ENCODE data around the gene TDRD3. TPM values are rescaled to one million over a fixed set of nuclear protein-coding genes. Genes with fewer than 3 reads are reported as not detected.

TDRD3 gene
- 10 to 100 TPM; 16.4 to 16.5 TPM for total RNA-seq

- Mint-ChIP-seq H3K27ac (peak within 1 kb of the TSS; percentile 95), H3K9me3 (no peaks in the 10 kb centered on the region), H3K27me3 (no peaks in the 10 kb centered on the region), H3K36me3 (peaks cover 3% of the 10 kb centered on the region), H3K4me1 (ENCODE audit: low read depth) (peaks cover 31% of the 10 kb centered on the region), H3K4me3 (peak within 1 kb of the TSS; percentile 90)
- peak; percentile 89 for DNase-seq
- ChIA-PET POLR2A (interaction anchor here (1.0 to 1.9 kb wide), 3 partner anchors 20 to 232 kb away, joined by 3 to 6 read pairs (median 4); no protein-coding TSS in a partner anchor), CTCF (interaction anchor here (0.9 to 2.3 kb wide), 8 partner anchors 10 to 235 kb away, joined by 3 to 12 read pairs (median 6); no protein-coding TSS in a partner anchor)
- intact Hi-C loops (cut with micrococcal nuclease) = loop anchor here (1.0 to 2.0 kb wide), 5 partner anchors 20 to 1006 kb away; partner anchors contain the start of gene DIAPH3
Observed at GRCh38 chr13:60396783-60397703, at the start of gene TDRD3. Gene TDRD3 (plus strand): TSS chr13:60397220. CDS start chr13:60397365, 145 bp downstream.

GRCh38 chr13:60347690-60348089, 49.3 kb upstream of the TDRD3 start:
- CTCF ChIA-PET = no interaction called here
- no peak overlapping the region for H3K27ac Mint-ChIP-seq
- DNase-seq = no peak
- POLR2A ChIA-PET = no interaction called here
- no peaks in the 10 kb centered on the region for H3K36me3 Mint-ChIP-seq
- no peaks in the 10 kb centered on the region for H3K9me3 Mint-ChIP-seq
- H3K4me1 Mint-ChIP-seq (ENCODE audit: low read depth) = no peaks in the 10 kb centered on the region
- H3K4me3 Mint-ChIP-seq = no peak overlapping the region
- intact Hi-C loops (cut with micrococcal nuclease) = no loop called here
- H3K27me3 Mint-ChIP-seq = peaks cover 34% of the 10 kb centered on the region

- no peaks in the 10 kb centered on the region for H3K9me3 Mint-ChIP-seq
- intact Hi-C loops (cut with micrococcal nuclease) = no loop called here
- H3K27ac Mint-ChIP-seq = no peak overlapping the region
- no peaks in the 10 kb centered on the region for H3K4me1 Mint-ChIP-seq (ENCODE audit: low read depth)
- H3K4me3 Mint-ChIP-seq = no peak overlapping the region
- CTCF ChIA-PET = interaction anchor here (0.6 to 1.6 kb wide), 2 partner anchors 21 to 666 kb away, joined by 3 to 5 read pairs; no protein-coding TSS in a partner anchor
- POLR2A ChIA-PET = no interaction called here
- no peaks in the 10 kb centered on the region for H3K36me3 Mint-ChIP-seq
- H3K27me3 Mint-ChIP-seq = peaks cover 34% of the 10 kb centered on the region
- no peak for DNase-seq
Observed at GRCh38 chr13:60348097-60348496, 48.9 kb upstream of the TDRD3 start.

- H3K36me3 Mint-ChIP-seq = no peaks in the 10 kb centered on the region
- CTCF ChIA-PET = no interaction called here
Observed at GRCh38 chr13:60351326-60351725, 45.7 kb upstream of the TDRD3 start.

GRCh38 chr13:60351855-60352615, 45.0 kb upstream of the TDRD3 start:
- no peak overlapping the region for H3K27ac Mint-ChIP-seq
- DNase-seq = no peak
- H3K27me3 Mint-ChIP-seq = peaks cover 28% of the 10 kb centered on the region
- no peaks in the 10 kb centered on the region for H3K4me1 Mint-ChIP-seq (ENCODE audit: low read depth)
- ChIA-PET CTCF (interaction anchor here (1.3 kb wide), 1 partner anchor 672 kb away, joined by 5 read pairs; no protein-coding TSS in a partner anchor), POLR2A (no interaction called here)
- no peak overlapping the region for H3K4me3 Mint-ChIP-seq
- H3K36me3 Mint-ChIP-seq = no peaks in the 10 kb centered on the region
- H3K9me3 Mint-ChIP-seq = no peaks in the 10 kb centered on the region
- intact Hi-C loops (cut with micrococcal nuclease) = no loop called here

More at GRCh38 chr13:60351326-60351725, 45.7 kb upstream of the TDRD3 start:
- POLR2A ChIA-PET = no interaction called here
- Mint-ChIP-seq H3K9me3 (no peaks in the 10 kb centered on the region), H3K4me1 (ENCODE audit: low read depth) (no peaks in the 10 kb centered on the region), H3K27me3 (peaks cover 28% of the 10 kb centered on the region), H3K27ac (no peak overlapping the region), H3K4me3 (no peak overlapping the region)
- DNase-seq = no peak
- intact Hi-C loops (cut with micrococcal nuclease) = no loop called here

- CTCF ChIA-PET = interaction anchor here (1.3 kb wide), 1 partner anchor 672 kb away, joined by 5 read pairs; no protein-coding TSS in a partner anchor
- Mint-ChIP-seq H3K36me3 (no peaks in the 10 kb centered on the region), H3K27ac (no peak overlapping the region), H3K9me3 (no peaks in the 10 kb centered on the region), H3K4me1 (ENCODE audit: low read depth) (no peaks in the 10 kb centered on the region), H3K27me3 (peaks cover 28% of the 10 kb centered on the region), H3K4me3 (no peak overlapping the region)
- intact Hi-C loops (cut with micrococcal nuclease) = no loop called here
- POLR2A ChIA-PET = no interaction called here
- DNase-seq = no peak
Observed at GRCh38 chr13:60352644-60353043, 44.4 kb upstream of the TDRD3 start.

- Mint-ChIP-seq H3K27me3 (peaks cover 11% of the 10 kb centered on the region), H3K4me1 (ENCODE audit: low read depth) (no peaks in the 10 kb centered on the region), H3K4me3 (no peak overlapping the region), H3K27ac (no peak overlapping the region), H3K36me3 (no peaks in the 10 kb centered on the region), H3K9me3 (no peaks in the 10 kb centered on the region)
- ChIA-PET POLR2A (no interaction called here), CTCF (interaction anchor here (1.8 kb wide), 1 partner anchor 15 kb away, joined by 4 read pairs; no protein-coding TSS in a partner anchor)
- intact Hi-C loops (cut with micrococcal nuclease) = no loop called here
- DNase-seq = no peak
Observed at GRCh38 chr13:60355056-60355455, 42.0 kb upstream of the TDRD3 start.

GRCh38 chr13:60356970-60357369, 40.0 kb upstream of the TDRD3 start:
- intact Hi-C loops (cut with micrococcal nuclease) = no loop called here
- POLR2A ChIA-PET = no interaction called here
- Mint-ChIP-seq H3K27me3 (peaks cover 5% of the 10 kb centered on the region), H3K9me3 (no peaks in the 10 kb centered on the region), H3K36me3 (no peaks in the 10 kb centered on the region), H3K4me3 (no peak overlapping the region), H3K27ac (no peak overlapping the region), H3K4me1 (ENCODE audit: low read depth) (no peaks in the 10 kb centered on the region)
- CTCF ChIA-PET = no interaction called here
- no peak for DNase-seq

GRCh38 chr13:60358453-60358852, 38.6 kb upstream of the TDRD3 start:
- ChIA-PET POLR2A (no interaction called here), CTCF (interaction anchor here (0.9 kb wide), 1 partner anchor 86 kb away, joined by 3 read pairs; no protein-coding TSS in a partner anchor)
- Mint-ChIP-seq H3K4me1 (ENCODE audit: low read depth) (no peaks in the 10 kb centered on the region), H3K36me3 (no peaks in the 10 kb centered on the region), H3K9me3 (no peaks in the 10 kb centered on the region), H3K27me3 (peaks cover 7% of the 10 kb centered on the region), H3K27ac (no peak overlapping the region), H3K4me3 (no peak overlapping the region)
- no peak for DNase-seq
- intact Hi-C loops (cut with micrococcal nuclease) = no loop called here

- H3K4me3 Mint-ChIP-seq = no peak overlapping the region
- ChIA-PET CTCF (interaction anchor here (1.0 kb wide), 1 partner anchor 68 kb away, joined by 3 read pairs; no protein-coding TSS in a partner anchor), POLR2A (no interaction called here)
- no peak overlapping the region for H3K27ac Mint-ChIP-seq
- H3K36me3 Mint-ChIP-seq = no peaks in the 10 kb centered on the region
- no peak for DNase-seq
- H3K27me3 Mint-ChIP-seq = peaks cover 10% of the 10 kb centered on the region
- H3K4me1 Mint-ChIP-seq (ENCODE audit: low read depth) = no peaks in the 10 kb centered on the region
- intact Hi-C loops (cut with micrococcal nuclease) = no loop called here
- H3K9me3 Mint-ChIP-seq = peaks cover 2% of the 10 kb centered on the region
Observed at GRCh38 chr13:60363288-60363687, 33.7 kb upstream of the TDRD3 start.

GRCh38 chr13:60369242-60369641, 27.8 kb upstream of the TDRD3 start:
- ChIA-PET CTCF (interaction anchor here (0.6 to 1.8 kb wide), 8 partner anchors 9 to 255 kb away, joined by 3 to 5 read pairs (median 4); no protein-coding TSS in a partner anchor), POLR2A (interaction anchor here (1.0 kb wide), 1 partner anchor 29 kb away, joined by 3 read pairs; no protein-coding TSS in a partner anchor)
- peaks cover 2% of the 10 kb centered on the region for H3K4me1 Mint-ChIP-seq (ENCODE audit: low read depth)
- intact Hi-C loops (cut with micrococcal nuclease) = no loop called here
- no peak overlapping the region for H3K27ac Mint-ChIP-seq
- H3K9me3 Mint-ChIP-seq = peaks cover 2% of the 10 kb centered on the region
- no peak for DNase-seq
- no peaks in the 10 kb centered on the region for H3K36me3 Mint-ChIP-seq
- H3K4me3 Mint-ChIP-seq = no peak overlapping the region
- H3K27me3 Mint-ChIP-seq = peaks cover 2% of the 10 kb centered on the region

- peak; percentile 34 for DNase-seq
- Mint-ChIP-seq H3K27ac (no peak overlapping the region), H3K27me3 (peaks cover 2% of the 10 kb centered on the region), H3K4me1 (ENCODE audit: low read depth) (peaks cover 2% of the 10 kb centered on the region), H3K4me3 (no peak overlapping the region), H3K36me3 (no peaks in the 10 kb centered on the region), H3K9me3 (peaks cover 2% of the 10 kb centered on the region)
- ChIA-PET CTCF (interaction anchor here (1.5 kb wide), 1 partner anchor 16 kb away, joined by 4 read pairs; no protein-coding TSS in a partner anchor), POLR2A (no interaction called here)
- intact Hi-C loops (cut with micrococcal nuclease) = no loop called here
Observed at GRCh38 chr13:60370343-60370742, 26.7 kb upstream of the TDRD3 start.
